ENCODE results near the gene SLC2A1.

DNA sequence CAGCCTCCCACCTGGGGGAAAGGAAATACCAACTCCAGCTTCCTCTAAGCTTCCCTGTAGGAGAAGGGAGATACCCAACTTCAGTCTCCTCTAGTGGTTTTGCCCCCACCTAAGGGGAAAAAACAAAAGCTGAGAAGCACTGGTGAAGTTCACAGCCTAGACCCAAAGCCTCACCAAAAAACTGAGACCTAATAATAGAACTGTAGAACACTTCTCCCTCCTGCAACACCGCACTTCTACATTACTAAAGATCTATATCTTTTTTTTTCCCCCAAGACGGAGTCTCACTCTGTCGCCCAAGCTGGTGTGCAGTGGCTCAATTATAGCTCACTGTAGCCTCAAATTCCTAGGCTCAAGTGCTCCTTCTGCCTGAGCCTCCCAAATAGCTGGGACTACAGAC, 43.2 kb downstream of the SLC2A1 start:
- TF ChIP-seq JUND (IDR thresholded peaks at IDR 0.05; ENCODE audit: borderline replicate concordance, low read depth, low read length): no peak
- no peak for TF ChIP-seq JUND (tag; IDR thresholded peaks at IDR 0.05; ENCODE audit: borderline replicate concordance, low read depth, low read length)
- no peak for TF ChIP-seq HCFC1 (IDR thresholded peaks at IDR 0.05; ENCODE audit: low read depth, low read length)
- TF ChIP-seq MTA1 (IDR thresholded peaks at IDR 0.05; ENCODE audit: borderline replicate concordance): no peak
- TF ChIP-seq FOSL1 (tag; conservative IDR thresholded peaks at IDR 0.05): no peak
- no peak for TF ChIP-seq KLF10 (CRISPR knock-in tag; IDR thresholded peaks at IDR 0.05)
- no peak for TF ChIP-seq ETV6 (IDR thresholded peaks at IDR 0.05; ENCODE audit: borderline replicate concordance in 1 of 2, low read depth in 2 of 2, low read length in 1 of 2)
- no peak for TF ChIP-seq ETV6 (CRISPR knock-in tag; IDR thresholded peaks at IDR 0.05; ENCODE audit: borderline replicate concordance)
- no peak for TF ChIP-seq KDM5B (IDR thresholded peaks at IDR 0.05; ENCODE audit: insufficient replicate concordance, low read depth, low read length)
- TF ChIP-seq, protein P1, sequence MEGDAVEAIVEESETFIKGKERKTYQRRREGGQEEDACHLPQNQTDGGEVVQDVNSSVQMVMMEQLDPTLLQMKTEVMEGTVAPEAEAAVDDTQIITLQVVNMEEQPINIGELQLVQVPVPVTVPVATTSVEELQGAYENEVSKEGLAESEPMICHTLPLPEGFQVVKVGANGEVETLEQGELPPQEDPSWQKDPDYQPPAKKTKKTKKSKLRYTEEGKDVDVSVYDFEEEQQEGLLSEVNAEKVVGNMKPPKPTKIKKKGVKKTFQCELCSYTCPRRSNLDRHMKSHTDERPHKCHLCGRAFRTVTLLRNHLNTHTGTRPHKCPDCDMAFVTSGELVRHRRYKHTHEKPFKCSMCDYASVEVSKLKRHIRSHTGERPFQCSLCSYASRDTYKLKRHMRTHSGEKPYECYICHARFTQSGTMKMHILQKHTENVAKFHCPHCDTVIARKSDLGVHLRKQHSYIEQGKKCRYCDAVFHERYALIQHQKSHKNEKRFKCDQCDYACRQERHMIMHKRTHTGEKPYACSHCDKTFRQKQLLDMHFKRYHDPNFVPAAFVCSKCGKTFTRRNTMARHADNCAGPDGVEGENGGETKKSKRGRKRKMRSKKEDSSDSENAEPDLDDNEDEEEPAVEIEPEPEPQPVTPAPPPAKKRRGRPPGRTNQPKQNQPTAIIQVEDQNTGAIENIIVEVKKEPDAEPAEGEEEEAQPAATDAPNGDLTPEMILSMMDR (IDR thresholded peaks at IDR 0.05 in 2 of 3, conservative IDR thresholded peaks at IDR 0.05 in 1 of 3; ENCODE audit: insufficient read depth in 2 of 3, low read depth in 1 of 3, low read length in 3 of 3): no peak
